Measurements from ENCODE around the gene SLC22A17.

GRCh38 chr14:23388996-23389395 is 36.3 kb upstream of the SLC22A17 start:
- TF ChIP-seq CTCF (IDR thresholded peaks at IDR 0.05), result no peak
- TF ChIP-seq POLR2A (IDR thresholded peaks at IDR 0.05), result no peak
- TF ChIP-seq EP300 (IDR thresholded peaks at IDR 0.05), result no peak

Data from tibial nerve (tissue), 4 donors.